Calu3 (cell line): ENCODE measurements around the gene GHRH. TPM values are rescaled to one million over a fixed set of nuclear protein-coding genes. Genes with fewer than 3 reads are reported as not detected.

Experiments
- BruUV-seq: library from RNA; stranded (reverse); fragments of 400-500 nt; replicated peaks from 2 replicates; lab custom pipeline; 2021; lab: Mats Ljungman, UMichigan
- CTCF ChIA-PET: fragments of 300-600 bp; sonication (Branson Sonifier 250); formaldehyde crosslinking; loops from one replicate; lab custom pipeline; 2022; ENCODE audit warnings: antibody characterized with exemption; lab: Charles Lee
- DNase-seq: peaks from one replicate; pipeline ENCODE4 v3.0.0; 2022
- H3K27ac Mint-ChIP-seq: one replicate; pipeline ENCODE4 v1.8.0; 2022; ENCODE audit warnings: mixed read lengths; ENCODE audit not compliant: unreplicated experiment
- H3K27me3 Mint-ChIP-seq: one replicate; pipeline ENCODE4 v1.8.0; 2022; ENCODE audit warnings: mixed read lengths; ENCODE audit not compliant: unreplicated experiment
- H3K36me3 Mint-ChIP-seq: one replicate; pipeline ENCODE4 v1.8.0; 2022; ENCODE audit warnings: mild to moderate bottlenecking, moderate library complexity, mixed read lengths; ENCODE audit not compliant: insufficient read depth, unreplicated experiment
- H3K4me1 Mint-ChIP-seq: one replicate; pipeline ENCODE4 v1.8.0; 2022; ENCODE audit warnings: mild to moderate bottlenecking, low read depth, mixed read lengths; ENCODE audit not compliant: unreplicated experiment
- H3K4me3 Mint-ChIP-seq: one replicate; pipeline ENCODE4 v1.8.0; 2022; ENCODE audit warnings: mild to moderate bottlenecking, low read depth, moderate library complexity, mixed read lengths; ENCODE audit not compliant: unreplicated experiment
- H3K9me3 Mint-ChIP-seq: one replicate; pipeline ENCODE4 v1.8.0; 2022; ENCODE audit warnings: low read depth, mixed read lengths; ENCODE audit not compliant: unreplicated experiment
- CTCF ChIP-seq: fragments of 200-600 bp; IDR thresholded peaks from one replicate; pipeline ENCODE4 v1.8.0; 2022; ENCODE audit warnings: antibody characterized with exemption; ENCODE audit not compliant: unreplicated experiment
- intact Hi-C: fragments of 100-400 bp; cut with micrococcal nuclease; formaldehyde crosslinking; loops from one replicate; pipeline ENCODE4 v1.10.0; 2022; ENCODE audit not compliant: unreplicated experiment
- total RNA-seq: library from RNA; stranded (reverse); gene quantifications from 2 replicates; pipeline ENCODE4 v1.2.3, GENCODE V29; 2022

The GHRH gene
- total RNA-seq, 1 experiment from 2014 or later, result not detected

- DNase-seq, result no peak
- CTCF ChIA-PET, result no interaction called here
These were observed 24.0 kb downstream of the GHRH start for GRCh38 chr20:37237656-37238055.

GRCh38 chr20:37236462-37236861 lies 25.2 kb downstream of the GHRH start:
- BruUV-seq, result no TSS peak
- CTCF ChIA-PET, result interaction anchor here (0.7 kb wide), 1 partner anchor 19 kb away, joined by 3 read pairs; no protein-coding TSS in a partner anchor
- H3K27ac Mint-ChIP-seq, result no peak overlapping the region

More at GRCh38 chr20:37237656-37238055, 24.0 kb downstream of the GHRH start:
- Mint-ChIP-seq H3K27me3 (no peaks in the 10 kb centered on the region), H3K27ac (no peak overlapping the region), H3K4me3 (no peak overlapping the region), H3K4me1 (no peaks in the 10 kb centered on the region), H3K36me3 (peaks cover 84% of the 10 kb centered on the region), H3K9me3 (no peaks in the 10 kb centered on the region)
- BruUV-seq, result no TSS peak
- TF ChIP-seq CTCF, result no peak
- intact Hi-C loops, result no loop called here

GRCh38 chr20:37235065-37235464 lies 26.5 kb downstream of the GHRH start:
- BruUV-seq, result no TSS peak
- intact Hi-C loops, result no loop called here
- Mint-ChIP-seq H3K27ac (no peak overlapping the region), H3K4me3 (no peak overlapping the region), H3K36me3 (peaks cover 81% of the 10 kb centered on the region), H3K27me3 (no peaks in the 10 kb centered on the region), H3K9me3 (no peaks in the 10 kb centered on the region), H3K4me1 (no peaks in the 10 kb centered on the region)
- no peak for TF ChIP-seq CTCF
- CTCF ChIA-PET, result no interaction called here
- no peak for DNase-seq

More at GRCh38 chr20:37236462-37236861, 25.2 kb downstream of the GHRH start:
- intact Hi-C loops, result no loop called here
- Mint-ChIP-seq H3K36me3 (peaks cover 85% of the 10 kb centered on the region), H3K4me1 (no peaks in the 10 kb centered on the region), H3K4me3 (no peak overlapping the region), H3K9me3 (no peaks in the 10 kb centered on the region), H3K27me3 (no peaks in the 10 kb centered on the region)
- no peak for TF ChIP-seq CTCF
- no peak for DNase-seq

- DNase-seq, result no peak
- no peaks in the 10 kb centered on the region for H3K27me3 Mint-ChIP-seq
- no peak overlapping the region for H3K27ac Mint-ChIP-seq
- intact Hi-C loops, result no loop called here
- no peaks in the 10 kb centered on the region for H3K4me1 Mint-ChIP-seq
- BruUV-seq, result no TSS peak
- no peaks in the 10 kb centered on the region for H3K9me3 Mint-ChIP-seq
- TF ChIP-seq CTCF, result no peak
- no peak overlapping the region for H3K4me3 Mint-ChIP-seq
- CTCF ChIA-PET, result no interaction called here
- H3K36me3 Mint-ChIP-seq, result peaks cover 79% of the 10 kb centered on the region
These were observed 27.4 kb downstream of the GHRH start for GRCh38 chr20:37234254-37234581.
